ENCODE measurements around the gene MEAK7. TPM values are rescaled to one million over a fixed set of nuclear protein-coding genes. Genes with fewer than 3 reads are reported as not detected.

Gene MEAK7
- total RNA-seq, 1 donor from 2014 or later = 28.5 TPM

DNA sequence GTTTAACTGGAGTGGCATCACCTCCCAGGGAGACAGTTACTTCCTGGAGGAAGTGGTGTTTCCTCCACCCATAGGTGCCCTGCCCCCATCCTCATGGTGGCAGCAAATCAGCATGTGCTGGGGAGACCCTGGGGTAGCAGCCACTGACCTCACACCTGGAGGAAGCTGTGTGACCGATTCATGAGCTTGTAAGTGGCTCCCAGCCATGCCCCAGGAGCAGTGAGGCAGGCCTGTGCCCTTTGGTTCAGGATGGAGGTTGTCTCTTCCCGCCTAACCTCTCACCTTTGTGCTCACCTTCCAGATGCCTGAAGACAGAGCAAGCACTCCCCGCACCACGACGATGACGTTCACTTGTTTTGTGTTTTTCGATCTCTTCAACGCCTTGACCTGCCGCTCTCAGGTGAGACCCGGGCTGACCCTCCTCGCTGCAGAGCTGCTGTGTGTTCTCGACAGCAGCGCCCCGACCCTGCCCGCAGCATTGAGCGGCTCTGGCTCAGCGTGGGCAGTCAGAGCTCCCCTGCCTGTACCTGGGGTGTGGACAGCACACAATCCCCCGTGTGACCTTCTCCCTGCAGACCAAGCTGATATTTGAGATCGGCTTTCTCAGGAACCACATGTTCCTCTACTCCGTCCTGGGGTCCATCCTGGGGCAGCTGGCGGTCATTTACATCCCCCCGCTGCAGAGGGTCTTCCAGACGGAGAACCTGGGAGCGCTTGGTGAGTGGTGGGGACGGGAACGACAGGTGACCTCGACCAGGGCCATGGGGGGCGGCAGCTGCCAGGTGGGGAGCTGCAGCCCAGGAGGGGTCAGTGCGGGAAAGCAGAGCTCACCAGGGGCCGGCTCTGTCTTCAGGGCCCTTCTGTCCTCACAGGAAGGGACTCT is 42.8 kb downstream of the MEAK7 start:
- DNase-seq (ENCODE audit: extremely low spot score in 2 of 2) = no peak
- H3K4me3 ChIP-seq = no peak overlapping the region
- H3K27ac ChIP-seq = no peak overlapping the region
- no peaks in the 10 kb centered on the region for H3K9me3 ChIP-seq
- H3K4me1 ChIP-seq = no peaks in the 10 kb centered on the region
- no peaks in the 10 kb centered on the region for H3K27me3 ChIP-seq
- intact Hi-C loops (cut with DNase I) = no loop called here
- TF ChIP-seq POLR2A (IDR thresholded peaks at IDR 0.05) (no peak), POLR2AphosphoS5 (IDR thresholded peaks at IDR 0.05; ENCODE audit: insufficient read depth in 1 of 2, low read depth in 1 of 2) (no peak)
- TF ChIP-seq, protein P1, sequence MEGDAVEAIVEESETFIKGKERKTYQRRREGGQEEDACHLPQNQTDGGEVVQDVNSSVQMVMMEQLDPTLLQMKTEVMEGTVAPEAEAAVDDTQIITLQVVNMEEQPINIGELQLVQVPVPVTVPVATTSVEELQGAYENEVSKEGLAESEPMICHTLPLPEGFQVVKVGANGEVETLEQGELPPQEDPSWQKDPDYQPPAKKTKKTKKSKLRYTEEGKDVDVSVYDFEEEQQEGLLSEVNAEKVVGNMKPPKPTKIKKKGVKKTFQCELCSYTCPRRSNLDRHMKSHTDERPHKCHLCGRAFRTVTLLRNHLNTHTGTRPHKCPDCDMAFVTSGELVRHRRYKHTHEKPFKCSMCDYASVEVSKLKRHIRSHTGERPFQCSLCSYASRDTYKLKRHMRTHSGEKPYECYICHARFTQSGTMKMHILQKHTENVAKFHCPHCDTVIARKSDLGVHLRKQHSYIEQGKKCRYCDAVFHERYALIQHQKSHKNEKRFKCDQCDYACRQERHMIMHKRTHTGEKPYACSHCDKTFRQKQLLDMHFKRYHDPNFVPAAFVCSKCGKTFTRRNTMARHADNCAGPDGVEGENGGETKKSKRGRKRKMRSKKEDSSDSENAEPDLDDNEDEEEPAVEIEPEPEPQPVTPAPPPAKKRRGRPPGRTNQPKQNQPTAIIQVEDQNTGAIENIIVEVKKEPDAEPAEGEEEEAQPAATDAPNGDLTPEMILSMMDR (IDR thresholded peaks at IDR 0.05) = no peak
- H3K36me3 ChIP-seq = no peaks in the 10 kb centered on the region

GRCh38 chr16:84461029-84461412 is 43.4 kb downstream of the MEAK7 start:
- Histone ChIP-seq H3K4me1 (no peaks in the 10 kb centered on the region), H3K4me3 (no peak overlapping the region), H3K27ac (no peak overlapping the region), H3K36me3 (no peaks in the 10 kb centered on the region), H3K27me3 (no peaks in the 10 kb centered on the region), H3K9me3 (no peaks in the 10 kb centered on the region)
- TF ChIP-seq POLR2A (IDR thresholded peaks at IDR 0.05) (no peak), POLR2AphosphoS5 (IDR thresholded peaks at IDR 0.05; ENCODE audit: insufficient read depth in 1 of 2, low read depth in 1 of 2) (no peak)
- TF ChIP-seq, protein P1 (IDR thresholded peaks at IDR 0.05) = no peak
- no peak for DNase-seq (ENCODE audit: extremely low spot score in 2 of 2)
- intact Hi-C loops (cut with DNase I) = no loop called here

GRCh38 chr16:84460406-84461028 is 43.9 kb downstream of the MEAK7 start:
- TF ChIP-seq POLR2AphosphoS5 (IDR thresholded peaks at IDR 0.05; ENCODE audit: insufficient read depth in 1 of 2, low read depth in 1 of 2) (no peak), POLR2A (IDR thresholded peaks at IDR 0.05) (no peak)
- TF ChIP-seq, protein P1 (IDR thresholded peaks at IDR 0.05) = no peak
- intact Hi-C loops (cut with DNase I) = no loop called here
- no peaks in the 10 kb centered on the region for H3K9me3 ChIP-seq
- H3K36me3 ChIP-seq = no peaks in the 10 kb centered on the region
- no peak overlapping the region for H3K27ac ChIP-seq
- no peaks in the 10 kb centered on the region for H3K4me1 ChIP-seq
- H3K4me3 ChIP-seq = no peak overlapping the region
- H3K27me3 ChIP-seq = no peaks in the 10 kb centered on the region
- no peak for DNase-seq (ENCODE audit: extremely low spot score in 2 of 2)

GRCh38 chr16:84459941-84460405 is 44.5 kb downstream of the MEAK7 start:
- Histone ChIP-seq H3K27ac (no peak overlapping the region), H3K4me3 (no peak overlapping the region), H3K27me3 (no peaks in the 10 kb centered on the region), H3K4me1 (no peaks in the 10 kb centered on the region), H3K9me3 (no peaks in the 10 kb centered on the region), H3K36me3 (no peaks in the 10 kb centered on the region)
- no peak for DNase-seq (ENCODE audit: extremely low spot score in 2 of 2)
- TF ChIP-seq, protein P1 (IDR thresholded peaks at IDR 0.05) = no peak
- no peak for TF ChIP-seq POLR2A (IDR thresholded peaks at IDR 0.05)
- TF ChIP-seq POLR2AphosphoS5 (IDR thresholded peaks at IDR 0.05; ENCODE audit: insufficient read depth in 1 of 2, low read depth in 1 of 2) = no peak
- intact Hi-C loops (cut with DNase I) = no loop called here

DNA sequence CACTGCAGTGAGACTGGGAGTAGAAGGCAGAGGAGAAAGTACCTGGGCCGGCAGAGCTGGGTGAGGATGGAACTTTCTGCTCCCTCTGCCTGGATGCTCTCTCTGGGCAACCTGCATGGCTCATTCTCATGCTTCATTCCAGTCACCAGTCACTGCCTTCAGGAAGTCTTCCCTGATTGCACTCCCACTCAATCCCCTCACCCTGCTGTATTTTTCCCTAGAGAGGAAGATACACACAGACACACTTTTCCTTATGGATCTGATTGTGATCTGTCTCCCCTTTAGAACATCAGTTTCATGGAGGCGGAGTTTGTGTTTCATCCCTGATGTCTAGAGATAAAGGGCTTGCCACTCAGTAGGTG is 44.9 kb downstream of the MEAK7 start:
- Histone ChIP-seq H3K9me3 (no peaks in the 10 kb centered on the region), H3K36me3 (no peaks in the 10 kb centered on the region), H3K4me3 (no peak overlapping the region), H3K27ac (no peak overlapping the region), H3K27me3 (no peaks in the 10 kb centered on the region), H3K4me1 (no peaks in the 10 kb centered on the region)
- no peak for DNase-seq (ENCODE audit: extremely low spot score in 2 of 2)
- no peak for TF ChIP-seq POLR2A (IDR thresholded peaks at IDR 0.05)
- TF ChIP-seq, protein P1 (IDR thresholded peaks at IDR 0.05) = no peak
- no peak for TF ChIP-seq POLR2AphosphoS5 (IDR thresholded peaks at IDR 0.05; ENCODE audit: insufficient read depth in 1 of 2, low read depth in 1 of 2)
- intact Hi-C loops (cut with DNase I) = no loop called here
